Testis (tissue), 3 donors: Measurements from ENCODE around the gene TXN. TPM values are rescaled to one million over a fixed set of nuclear protein-coding genes. Genes with fewer than 3 reads are reported as not detected.
"Not testable (repeated sequence)": the region's sequence is repeated elsewhere in the genome, so short reads cannot be mapped to it uniquely, and the experiment has no call there.

Experiments used
- DNase-seq: peaks from one replicate; pipeline ENCODE4 v3.0.0-alpha.2; 2019
- H3K27ac ChIP-seq, 2 donors: fragments of 200-600 bp; sonication (generic); one replicate each; pipeline ENCODE4 v1.5.1; 2019
- H3K27me3 ChIP-seq: fragments of 200-600 bp; sonication (generic); one replicate; pipeline ENCODE4 v1.5.1; 2019
- H3K36me3 ChIP-seq: fragments of 200-600 bp; sonication (generic); one replicate; pipeline ENCODE4 v1.5.1; 2017; ENCODE audit warnings: low read depth; ENCODE audit errors: missing control alignments
- H3K4me1 ChIP-seq: fragments of 200-600 bp; sonication (generic); one replicate; pipeline ENCODE4 v1.5.1; 2019
- H3K4me3 ChIP-seq, 2 donors: fragments of 200-600 bp; sonication (generic); one replicate each; pipeline ENCODE4 v1.5.1; 2017 to 2019
- H3K9me3 ChIP-seq: fragments of 200-600 bp; sonication (generic); one replicate; pipeline ENCODE4 v1.5.1; 2017
- POLR2A ChIP-seq: fragments of 450-650 bp; IDR thresholded peaks from one replicate; pipeline ENCODE4 v1.6.1; 2017; ENCODE audit warnings: antibody characterized with exemption, mild to moderate bottlenecking, moderate library complexity
- WGBS, 2 donors: methylation state at CpG; one replicate each; pipeline ENCODE4 v1.1.5; 2018; 5-methylcytosine and 5-hydroxymethylcytosine counted together
- intact Hi-C: fragments of 100-400 bp; cut with DNase I; formaldehyde crosslinking; loops from one replicate; pipeline ENCODE4 v1.15.1; 2023; ENCODE audit warnings: low total_unique reads
- polyA plus RNA-seq: library from polyadenylated mRNA; stranded (reverse); fragments of 350-450 nt; fragmentation: Illumina TruSeq; extraction: RNeasy Lipid Tissue Mini Kit (QIAGEN cat#74804); gene quantifications from one replicate; pipeline ENCODE4 v1.2.3, GENCODE V29; 2014; ENCODE audit warnings: low read depth, low replicate concordance; ENCODE audit not compliant: insufficient read depth
- total RNA-seq, 2 donors: library from RNA; depleted of rRNA; stranded (reverse); fragments of >200 nt; gene quantifications; one replicate each; pipeline ENCODE4 v1.2.3, GENCODE V29; 2016
- TF ChIP-seq, protein P1 (sequence below), 3 experiments: fragments of 450-650 bp in 2 of 3; fragments of 200-600 bp in 1 of 3; sonication (generic) in 1 of 3; IDR thresholded peaks; one replicate each; pipeline ENCODE4 v1.5.1; 2016 to 2019; ENCODE audit warnings: antibody characterized with exemption in 3 of 3, mild to moderate bottlenecking in 2 of 3, moderate library complexity in 1 of 3

The TXN gene
- total and polyA plus RNA-seq, 3 donors from 2014 or later: 30.2 to 57.0 (median 31.7) TPM

DNA sequence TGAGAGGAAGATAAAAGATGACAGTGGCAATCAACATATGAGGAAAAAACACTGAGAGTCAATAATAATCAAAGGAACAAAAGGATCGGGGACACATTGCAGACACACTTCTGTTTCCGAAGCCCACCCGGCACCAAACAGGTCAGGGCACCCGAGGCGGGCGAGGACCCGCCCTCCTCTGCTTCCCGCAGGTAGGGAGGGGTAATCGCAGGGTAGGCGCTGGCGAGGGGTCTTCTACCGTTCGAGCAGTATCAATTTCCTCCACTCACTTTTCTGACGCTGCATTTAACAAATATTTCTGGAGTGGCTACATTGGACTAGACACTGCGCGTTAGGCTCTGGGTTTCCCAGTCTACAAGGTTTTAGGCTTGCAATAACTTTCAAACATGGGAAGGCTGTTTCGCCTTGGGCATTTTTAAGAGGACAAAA, 1.3 kb downstream of the TXN start:
- Histone ChIP-seq H3K27ac (peak overlapping the region; percentile 81 to 89), H3K27me3 (no peaks in the 10 kb centered on the region), H3K4me3 (peak overlapping the region; percentile 96 to 97), H3K9me3 (no peaks in the 10 kb centered on the region), H3K4me1 (peaks cover 20% of the 10 kb centered on the region), H3K36me3 (no peaks in the 10 kb centered on the region)
- TF ChIP-seq, protein P1, sequence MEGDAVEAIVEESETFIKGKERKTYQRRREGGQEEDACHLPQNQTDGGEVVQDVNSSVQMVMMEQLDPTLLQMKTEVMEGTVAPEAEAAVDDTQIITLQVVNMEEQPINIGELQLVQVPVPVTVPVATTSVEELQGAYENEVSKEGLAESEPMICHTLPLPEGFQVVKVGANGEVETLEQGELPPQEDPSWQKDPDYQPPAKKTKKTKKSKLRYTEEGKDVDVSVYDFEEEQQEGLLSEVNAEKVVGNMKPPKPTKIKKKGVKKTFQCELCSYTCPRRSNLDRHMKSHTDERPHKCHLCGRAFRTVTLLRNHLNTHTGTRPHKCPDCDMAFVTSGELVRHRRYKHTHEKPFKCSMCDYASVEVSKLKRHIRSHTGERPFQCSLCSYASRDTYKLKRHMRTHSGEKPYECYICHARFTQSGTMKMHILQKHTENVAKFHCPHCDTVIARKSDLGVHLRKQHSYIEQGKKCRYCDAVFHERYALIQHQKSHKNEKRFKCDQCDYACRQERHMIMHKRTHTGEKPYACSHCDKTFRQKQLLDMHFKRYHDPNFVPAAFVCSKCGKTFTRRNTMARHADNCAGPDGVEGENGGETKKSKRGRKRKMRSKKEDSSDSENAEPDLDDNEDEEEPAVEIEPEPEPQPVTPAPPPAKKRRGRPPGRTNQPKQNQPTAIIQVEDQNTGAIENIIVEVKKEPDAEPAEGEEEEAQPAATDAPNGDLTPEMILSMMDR (IDR thresholded peaks at IDR 0.05): no peak
- no peak for TF ChIP-seq POLR2A
- intact Hi-C loops: no loop called here
- no peak for DNase-seq
- WGBS, 2 donors: 4 to 22% methylated on average over 13 to 17 of the region's 17 CpGs

DNA sequence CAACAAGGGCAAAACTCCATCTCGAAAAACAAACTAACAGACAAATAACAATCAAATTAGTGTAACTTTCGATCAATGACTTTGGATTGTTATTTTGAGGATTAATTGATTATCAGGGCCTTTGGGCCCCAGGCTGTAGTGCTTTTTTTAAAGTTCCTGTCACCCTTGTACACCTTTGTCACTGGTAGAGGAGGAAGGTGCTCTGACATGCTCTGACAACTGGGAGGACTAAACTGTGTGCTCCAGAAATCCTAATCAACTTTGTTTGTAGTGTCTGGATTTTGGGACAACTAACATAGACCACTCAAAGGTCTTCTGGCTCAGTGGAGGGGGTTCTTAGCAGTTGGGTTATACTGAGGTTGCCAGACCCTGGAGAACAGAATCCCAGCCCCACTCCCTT, 1.8 kb downstream of the TXN start:
- TF ChIP-seq, protein P1 (IDR thresholded peaks at IDR 0.05): no peak
- TF ChIP-seq POLR2A: no peak
- Histone ChIP-seq H3K36me3 (no peaks in the 10 kb centered on the region), H3K27ac (no peak overlapping the region), H3K27me3 (no peaks in the 10 kb centered on the region), H3K4me1 (peaks cover 20% of the 10 kb centered on the region), H3K4me3 (peak overlapping the region in 1 of 2 donors; percentile 97), H3K9me3 (no peaks in the 10 kb centered on the region)
- WGBS, 2 donors: 57 to 61% methylated on average over 2 of the region's 2 CpGs
- no peak for DNase-seq
- intact Hi-C loops: no loop called here

DNA sequence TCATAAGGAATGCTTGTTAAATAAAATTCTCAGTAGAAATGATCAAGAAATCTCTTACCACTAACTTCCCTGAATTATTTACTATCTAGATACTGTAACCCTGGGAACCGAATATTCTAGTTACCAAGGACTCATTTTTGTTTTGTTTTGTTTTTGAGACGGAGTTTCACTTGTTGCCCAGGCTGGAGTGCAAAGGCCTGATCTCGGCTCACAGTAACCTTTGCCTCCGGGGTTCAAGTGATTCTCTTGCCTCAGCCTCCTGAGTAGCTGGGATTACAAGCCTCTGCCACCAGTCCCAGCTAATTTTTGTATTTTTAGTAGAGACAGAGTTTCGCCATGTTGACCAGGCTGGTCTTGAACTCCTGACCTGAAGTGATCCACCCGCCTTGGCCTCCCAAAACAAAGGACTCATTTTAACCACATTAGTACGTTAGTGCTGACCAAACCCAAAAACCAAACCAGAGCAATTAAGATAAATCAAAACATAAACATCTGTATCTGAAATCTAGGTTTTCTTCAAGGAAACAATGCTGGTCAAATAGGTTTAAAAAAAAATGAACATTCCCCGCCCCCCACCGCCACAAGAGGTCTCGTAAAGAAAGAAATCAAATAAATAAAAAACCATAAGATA, 3.7 kb downstream of the TXN start:
- Histone ChIP-seq H3K27me3 (no peaks in the 10 kb centered on the region), H3K4me1 (peaks cover 14% of the 10 kb centered on the region), H3K4me3 (no peak overlapping the region), H3K9me3 (no peaks in the 10 kb centered on the region), H3K36me3 (no peaks in the 10 kb centered on the region), H3K27ac (no peak overlapping the region)
- no peak for TF ChIP-seq POLR2A
- TF ChIP-seq, protein P1 (IDR thresholded peaks at IDR 0.05): no peak
- intact Hi-C loops: no loop called here
- WGBS, 2 donors: 78 to 79% methylated on average over 10 of the region's 10 CpGs
- no peak for DNase-seq

DNA sequence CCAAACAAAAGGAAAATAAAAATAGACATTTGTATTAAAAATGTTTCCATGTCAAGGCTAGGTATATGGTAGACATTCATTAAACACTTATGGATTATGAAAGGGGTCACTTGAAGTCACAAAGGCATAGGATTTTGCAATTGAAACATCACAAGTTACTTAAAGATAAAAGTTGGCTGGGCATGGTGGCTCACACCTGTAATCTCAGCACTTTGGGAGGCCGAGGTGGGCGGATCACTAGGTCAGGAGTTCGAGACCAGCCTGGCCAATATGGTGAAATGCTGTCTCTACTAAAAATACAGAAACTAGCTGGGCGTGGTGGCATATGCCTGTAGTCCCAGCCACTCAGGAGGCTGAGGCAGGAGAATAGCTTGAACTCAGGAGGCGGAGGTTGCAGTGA, 4.5 kb downstream of the TXN start:
- H3K27me3 ChIP-seq, DNase-seq, H3K27ac ChIP-seq, intact Hi-C loops, H3K9me3 ChIP-seq, H3K4me3 ChIP-seq, H3K36me3 ChIP-seq, H3K4me1 ChIP-seq: not testable (repeated sequence)
- 98 to 100% methylated on average over 4 to 5 of the region's 5 CpGs for WGBS, 2 donors

DNA sequence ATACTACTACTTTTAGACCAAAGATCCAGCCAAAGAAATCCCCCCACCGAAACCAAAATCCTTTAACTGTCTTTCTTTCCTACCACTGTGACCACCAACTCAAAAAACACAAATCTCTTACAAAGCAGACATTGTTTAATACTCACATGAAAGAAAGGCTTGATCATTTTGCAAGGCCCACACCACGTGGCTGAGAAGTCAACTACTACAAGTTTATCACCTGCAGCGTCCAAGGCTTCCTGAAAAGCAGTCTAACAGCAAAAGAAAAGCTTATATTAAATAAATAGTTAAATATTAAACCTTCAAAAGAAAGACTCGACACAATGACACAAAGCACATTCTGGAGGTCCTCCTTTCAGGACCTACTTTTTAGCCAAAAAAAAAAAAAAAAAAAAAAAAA, 5.1 kb downstream of the TXN start:
- H3K4me1 ChIP-seq: peaks cover 9% of the 10 kb centered on the region
- no peak overlapping the region for H3K4me3 ChIP-seq
- no peaks in the 10 kb centered on the region for H3K36me3 ChIP-seq
- H3K27me3 ChIP-seq: no peaks in the 10 kb centered on the region
- no peak overlapping the region for H3K27ac ChIP-seq
- TF ChIP-seq, protein P1 (IDR thresholded peaks at IDR 0.05): no peak
- TF ChIP-seq POLR2A: no peak
- 79 to 86% methylated on average over 4 of the region's 4 CpGs for WGBS, 2 donors
- no peaks in the 10 kb centered on the region for H3K9me3 ChIP-seq
- no peak for DNase-seq
- intact Hi-C loops: no loop called here
